Keratinocyte (primary cell): ENCODE results near the gene GRIN3B. TPM values are rescaled to one million over a fixed set of nuclear protein-coding genes. Genes with fewer than 3 reads are reported as not detected.

Experiments
- DNase-seq: peaks from one replicate; pipeline ENCODE4 v3.0.0-alpha.2; 2011; ENCODE audit warnings: low read depth, missing footprints, low spot score
- FAIRE-seq: peaks from 2 replicates; lab custom pipeline; 2011; peaks lifted over from hg19 to GRCh38; lab: Jason Lieb, UNC
- H2AFZ ChIP-seq: 2 replicates; pipeline ENCODE4 v1.6.0; 2012; ENCODE audit warnings: low read length, control low read depth, inconsistent platforms; ENCODE audit not compliant: control insufficient read depth
- H3K27ac ChIP-seq: 2 replicates; pipeline ENCODE4 v1.5.1; 2011; ENCODE audit warnings: low read length; ENCODE audit not compliant: control insufficient read depth, insufficient read depth
- H3K27me3 ChIP-seq: 3 replicates; pipeline ENCODE4 v1.6.0; 2011; ENCODE audit warnings: low read length; ENCODE audit not compliant: control insufficient read depth, insufficient read depth; ENCODE audit errors: extremely low read depth
- H3K36me3 ChIP-seq, 2 experiments: 2 replicates in 1 of 2; 3 replicates in 1 of 2; pipeline ENCODE4 v1.5.1; 2011; ENCODE audit warnings: low read length in 2 of 2, mild to moderate bottlenecking in 1 of 2; ENCODE audit not compliant: control insufficient read depth in 2 of 2, insufficient read depth in 2 of 2; ENCODE audit errors: extremely low read depth in 1 of 2
- H3K4me1 ChIP-seq: 3 replicates; pipeline ENCODE4 v1.5.1; 2011; ENCODE audit warnings: low read length; ENCODE audit not compliant: control insufficient read depth, insufficient read depth; ENCODE audit errors: extremely low read depth
- H3K4me2 ChIP-seq: 3 replicates; pipeline ENCODE4 v1.6.0; 2011; ENCODE audit warnings: low read depth, low read length; ENCODE audit not compliant: control insufficient read depth, insufficient read depth; ENCODE audit errors: extremely low read depth
- H3K4me3 ChIP-seq, 3 experiments: fragments of 200-600 bp in 1 of 3; sonication (generic) in 1 of 3; 2 replicates in 2 of 3; 3 replicates in 1 of 3; pipeline ENCODE4 v1.5.1; 2011 to 2016; ENCODE audit warnings: low read length in 3 of 3, mild to moderate bottlenecking in 3 of 3, control low read depth in 2 of 3, inconsistent platforms in 1 of 3, low read depth in 1 of 3, mixed read lengths in 1 of 3, mixed run types in 1 of 3, moderate library complexity in 1 of 3; ENCODE audit not compliant: control insufficient read depth in 2 of 3, insufficient read depth in 2 of 3; ENCODE audit errors: extremely low read depth in 1 of 3
- H3K79me2 ChIP-seq: 2 replicates; pipeline ENCODE4 v1.6.0; 2012; ENCODE audit warnings: low read length; ENCODE audit not compliant: control insufficient read depth, insufficient read depth
- H3K9ac ChIP-seq: 3 replicates; pipeline ENCODE4 v1.6.0; 2011; ENCODE audit warnings: low read length; ENCODE audit not compliant: control insufficient read depth, insufficient read depth; ENCODE audit errors: extremely low read depth
- H3K9me1 ChIP-seq: 3 replicates; pipeline ENCODE4 v1.6.0; 2011; ENCODE audit warnings: low read length; ENCODE audit not compliant: control insufficient read depth, insufficient read depth; ENCODE audit errors: extremely low read depth
- H3K9me3 ChIP-seq: 2 replicates; pipeline ENCODE4 v1.5.1; 2012; ENCODE audit warnings: low read depth, low read length; ENCODE audit not compliant: control insufficient read depth
- H4K20me1 ChIP-seq: 3 replicates; pipeline ENCODE4 v1.6.0; 2011; ENCODE audit warnings: low read length; ENCODE audit not compliant: control insufficient read depth, insufficient read depth; ENCODE audit errors: extremely low read depth
- CTCF ChIP-seq, 3 experiments: IDR thresholded peaks in 1 of 3; conservative IDR thresholded peaks in 1 of 3; optimal IDR thresholded peaks in 1 of 3; 2 replicates in 2 of 3; 3 replicates in 1 of 3; pipeline versions ENCODE3 to v1.5.1; 2011; ENCODE audit warnings: low read length in 3 of 3, mild to moderate bottlenecking in 3 of 3, moderate library complexity in 2 of 3, control low read depth in 1 of 3, inconsistent platforms in 1 of 3; ENCODE audit not compliant: insufficient read depth in 2 of 3; ENCODE audit errors: extremely low read depth in 1 of 3
- EZH2 ChIP-seq: IDR thresholded peaks from one replicate; pipeline ENCODE4 v1.6.1; 2012; ENCODE audit warnings: inconsistent platforms, mild to moderate bottlenecking, low read length, moderate library complexity
- dilution Hi-C: fragments of 300-500 bp; cut with MboI; formaldehyde crosslinking; loops from one replicate; pipeline ENCODE4 v1.7.0; 2020; ENCODE audit warnings: low sequenced_read_pairs; ENCODE audit not compliant: extremely low pct_ligation_motif_present
- polyA plus RNA-seq, 5 experiments: library from polyadenylated mRNA; depleted of rRNA in 3 of 5; stranded (reverse) in 3 of 5; stranded (forward) in 1 of 5; unstranded in 1 of 5; fragments of >200 nt; gene quantifications; 1 replicate in 1 of 5; 2 replicates in 3 of 5; 3 replicates in 1 of 5; pipeline versions ENCODE4 v1.2.1 to v1.2.3, GENCODE V29; 2011 to 2012; ENCODE audit warnings: missing spikeins in 2 of 5, low read depth in 1 of 5, low replicate concordance in 1 of 5

Gene GRIN3B
- polyA plus RNA-seq, 1 donor (not counting 4 experiments of a cell fraction or from before 2014, with no cell fraction given), result 0.20 TPM

GRCh38 chr19:992670-993055 is 7.6 kb upstream of the GRIN3B start:
- peaks cover 19 to 20% of the 10 kb centered on the region in 2 experiments for H3K36me3 ChIP-seq
- H3K9me1 ChIP-seq, result no peaks in the 10 kb centered on the region
- TF ChIP-seq EZH2 (no peak), CTCF (optimal IDR thresholded peaks at IDR 0.05 in 1 of 3, IDR thresholded peaks at IDR 0.05 in 1 of 3, conservative IDR thresholded peaks at IDR 0.05 in 1 of 3; ENCODE audit: extremely low read depth in 1 of 3, insufficient read depth in 2 of 3, low read length in 3 of 3) (no peak)
- H2AFZ ChIP-seq, result no peak overlapping the region
- H3K27ac ChIP-seq, result no peak overlapping the region
- dilution Hi-C loops, result no loop called here
- peaks cover 18% of the 10 kb centered on the region for H3K27me3 ChIP-seq
- H3K4me1 ChIP-seq, result peaks cover 12% of the 10 kb centered on the region
- no peaks in the 10 kb centered on the region for H3K9me3 ChIP-seq
- H4K20me1 ChIP-seq, result no peaks in the 10 kb centered on the region
- DNase-seq, result no peak
- no peak for FAIRE-seq
- no peaks in the 10 kb centered on the region for H3K79me2 ChIP-seq
- H3K9ac ChIP-seq, result no peak overlapping the region
- H3K4me3 ChIP-seq, result no peak overlapping the region
- no peak overlapping the region for H3K4me2 ChIP-seq

GRCh38 chr19:993361-993830 is 6.8 kb upstream of the GRIN3B start:
- H3K9me1 ChIP-seq, result no peaks in the 10 kb centered on the region
- no peak overlapping the region for H3K4me2 ChIP-seq
- no peak overlapping the region for H3K4me3 ChIP-seq
- H3K4me1 ChIP-seq, result peaks cover 12% of the 10 kb centered on the region
- no peaks in the 10 kb centered on the region for H4K20me1 ChIP-seq
- H3K9me3 ChIP-seq, result no peaks in the 10 kb centered on the region
- no peaks in the 10 kb centered on the region for H3K79me2 ChIP-seq
- peaks cover 14 to 20% of the 10 kb centered on the region in 2 experiments for H3K36me3 ChIP-seq
- no peak for DNase-seq
- FAIRE-seq, result no peak
- no peak overlapping the region for H3K27ac ChIP-seq
- dilution Hi-C loops, result no loop called here
- H3K9ac ChIP-seq, result no peak overlapping the region
- peaks cover 25% of the 10 kb centered on the region for H3K27me3 ChIP-seq
- no peak for TF ChIP-seq CTCF (optimal IDR thresholded peaks at IDR 0.05 in 1 of 3, IDR thresholded peaks at IDR 0.05 in 1 of 3, conservative IDR thresholded peaks at IDR 0.05 in 1 of 3; ENCODE audit: extremely low read depth in 1 of 3, insufficient read depth in 2 of 3, low read length in 3 of 3)
- no peak for TF ChIP-seq EZH2
- no peak overlapping the region for H2AFZ ChIP-seq
